Testis (tissue), 3 donors: ENCODE results near the gene MCF2L. TPM values are rescaled to one million over a fixed set of nuclear protein-coding genes. Genes with fewer than 3 reads are reported as not detected.
A peak's percentile ranks its signal among the peaks of the same experiment; 100 is the strongest.

Source experiments
- DNase-seq: peaks from one replicate; pipeline ENCODE4 v3.0.0-alpha.2; 2019
- H3K27ac ChIP-seq, 2 donors: fragments of 200-600 bp; sonication (generic); one replicate each; pipeline ENCODE4 v1.5.1; 2019
- H3K27me3 ChIP-seq: fragments of 200-600 bp; sonication (generic); one replicate; pipeline ENCODE4 v1.5.1; 2019
- H3K36me3 ChIP-seq: fragments of 200-600 bp; sonication (generic); one replicate; pipeline ENCODE4 v1.5.1; 2017; ENCODE audit warnings: low read depth; ENCODE audit errors: missing control alignments
- H3K4me1 ChIP-seq: fragments of 200-600 bp; sonication (generic); one replicate; pipeline ENCODE4 v1.5.1; 2019
- H3K4me3 ChIP-seq, 2 donors: fragments of 200-600 bp; sonication (generic); one replicate each; pipeline ENCODE4 v1.5.1; 2017 to 2019
- H3K9me3 ChIP-seq: fragments of 200-600 bp; sonication (generic); one replicate; pipeline ENCODE4 v1.5.1; 2017
- POLR2A ChIP-seq: fragments of 450-650 bp; IDR thresholded peaks from one replicate; pipeline ENCODE4 v1.6.1; 2017; ENCODE audit warnings: antibody characterized with exemption, mild to moderate bottlenecking, moderate library complexity
- WGBS, 2 donors: methylation state at CpG; one replicate each; pipeline ENCODE4 v1.1.5; 2018; 5-methylcytosine and 5-hydroxymethylcytosine counted together
- intact Hi-C: fragments of 100-400 bp; cut with DNase I; formaldehyde crosslinking; loops from one replicate; pipeline ENCODE4 v1.15.1; 2023; ENCODE audit warnings: low total_unique reads
- polyA plus RNA-seq: library from polyadenylated mRNA; stranded (reverse); fragments of 350-450 nt; fragmentation: Illumina TruSeq; extraction: RNeasy Lipid Tissue Mini Kit (QIAGEN cat#74804); gene quantifications from one replicate; pipeline ENCODE4 v1.2.3, GENCODE V29; 2014; ENCODE audit warnings: low read depth, low replicate concordance; ENCODE audit not compliant: insufficient read depth
- total RNA-seq, 2 donors: library from RNA; depleted of rRNA; stranded (reverse); fragments of >200 nt; gene quantifications; one replicate each; pipeline ENCODE4 v1.2.3, GENCODE V29; 2016
- TF ChIP-seq, protein P1 (sequence below), 3 experiments: fragments of 450-650 bp in 2 of 3; fragments of 200-600 bp in 1 of 3; sonication (generic) in 1 of 3; IDR thresholded peaks; one replicate each; pipeline ENCODE4 v1.5.1; 2016 to 2019; ENCODE audit warnings: antibody characterized with exemption in 3 of 3, mild to moderate bottlenecking in 2 of 3, moderate library complexity in 1 of 3

Gene MCF2L
- total and polyA plus RNA-seq, 3 donors from 2014 or later: 5.0 to 17.6 (median 14.6) TPM

DNA sequence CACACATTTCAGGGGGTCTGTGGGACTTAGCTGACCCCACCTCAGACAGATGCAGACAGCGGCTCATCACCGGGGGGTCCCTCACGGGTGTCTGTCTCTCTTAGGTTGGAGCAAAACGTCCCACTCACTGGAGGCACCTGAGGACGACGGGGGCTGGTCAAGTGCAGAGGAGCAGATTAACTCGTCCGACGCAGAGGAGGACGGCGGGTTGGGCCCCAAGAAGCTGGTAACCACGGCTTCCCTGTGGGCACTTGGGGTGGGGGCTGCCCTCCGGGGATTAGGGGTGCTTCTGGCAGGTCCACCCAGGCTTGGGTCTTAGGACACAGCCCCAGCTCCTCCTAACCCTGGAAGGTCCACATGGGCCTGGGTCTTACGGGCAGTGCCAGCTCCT, 125.4 kb downstream of the MCF2L start:
- Histone ChIP-seq H3K27me3 (no peaks in the 10 kb centered on the region), H3K9me3 (no peaks in the 10 kb centered on the region), H3K4me3 (no peak overlapping the region), H3K36me3 (no peaks in the 10 kb centered on the region), H3K4me1 (no peaks in the 10 kb centered on the region), H3K27ac (no peak overlapping the region)
- intact Hi-C loops: no loop called here
- WGBS, 2 donors: 75 to 89% methylated on average over 2 to 14 of the region's 14 CpGs
- no peak for DNase-seq
- TF ChIP-seq, protein P1, sequence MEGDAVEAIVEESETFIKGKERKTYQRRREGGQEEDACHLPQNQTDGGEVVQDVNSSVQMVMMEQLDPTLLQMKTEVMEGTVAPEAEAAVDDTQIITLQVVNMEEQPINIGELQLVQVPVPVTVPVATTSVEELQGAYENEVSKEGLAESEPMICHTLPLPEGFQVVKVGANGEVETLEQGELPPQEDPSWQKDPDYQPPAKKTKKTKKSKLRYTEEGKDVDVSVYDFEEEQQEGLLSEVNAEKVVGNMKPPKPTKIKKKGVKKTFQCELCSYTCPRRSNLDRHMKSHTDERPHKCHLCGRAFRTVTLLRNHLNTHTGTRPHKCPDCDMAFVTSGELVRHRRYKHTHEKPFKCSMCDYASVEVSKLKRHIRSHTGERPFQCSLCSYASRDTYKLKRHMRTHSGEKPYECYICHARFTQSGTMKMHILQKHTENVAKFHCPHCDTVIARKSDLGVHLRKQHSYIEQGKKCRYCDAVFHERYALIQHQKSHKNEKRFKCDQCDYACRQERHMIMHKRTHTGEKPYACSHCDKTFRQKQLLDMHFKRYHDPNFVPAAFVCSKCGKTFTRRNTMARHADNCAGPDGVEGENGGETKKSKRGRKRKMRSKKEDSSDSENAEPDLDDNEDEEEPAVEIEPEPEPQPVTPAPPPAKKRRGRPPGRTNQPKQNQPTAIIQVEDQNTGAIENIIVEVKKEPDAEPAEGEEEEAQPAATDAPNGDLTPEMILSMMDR (IDR thresholded peaks at IDR 0.05): no peak
- TF ChIP-seq POLR2A: no peak

DNA sequence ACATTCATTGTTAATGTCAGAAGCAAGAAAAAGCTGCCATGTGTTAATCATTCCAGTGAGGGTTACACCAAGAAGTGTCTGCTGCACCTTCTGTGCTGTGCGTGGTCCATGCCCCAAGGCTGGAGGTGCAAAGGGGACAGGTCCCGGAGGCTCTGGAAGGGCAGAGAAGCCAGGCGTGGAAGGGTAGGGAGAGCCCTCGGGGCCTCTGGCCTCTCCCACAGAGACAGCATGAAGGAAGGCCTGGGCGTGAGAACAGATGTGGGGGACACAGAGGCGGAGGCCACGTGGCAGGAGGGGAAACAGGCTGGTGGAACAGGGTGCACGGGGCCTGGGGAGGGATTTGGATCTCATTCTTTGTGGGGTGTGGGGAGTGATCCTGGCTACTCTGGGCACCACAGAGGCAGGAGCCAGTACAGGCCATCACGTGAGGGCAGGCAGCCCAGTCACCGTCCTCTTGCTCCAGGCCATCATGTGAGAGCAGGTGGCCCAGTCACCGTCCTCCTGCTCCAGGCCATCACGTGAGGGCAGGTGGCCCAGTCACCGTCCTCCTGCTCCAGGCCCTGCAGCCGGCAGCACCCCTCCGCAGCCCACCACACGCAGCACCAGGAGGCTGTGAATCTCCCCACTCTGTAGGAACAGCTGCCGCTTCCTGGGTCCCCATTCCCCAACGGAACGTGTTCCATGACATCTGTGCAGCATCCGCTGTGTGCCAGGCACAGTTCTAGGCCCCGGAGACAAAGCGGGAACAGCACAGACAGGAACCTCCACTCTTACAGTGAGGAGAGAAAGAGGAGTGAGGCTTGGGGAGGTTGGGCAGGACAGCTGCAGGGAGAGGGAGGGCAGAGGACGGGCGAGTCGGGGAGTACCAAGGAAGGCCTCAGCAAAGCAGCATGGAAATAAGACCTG, 126.4 kb downstream of the MCF2L start:
- Histone ChIP-seq H3K4me3 (peak overlapping the region in 1 of 2 donors; percentile 44), H3K4me1 (no peaks in the 10 kb centered on the region), H3K36me3 (no peaks in the 10 kb centered on the region), H3K9me3 (no peaks in the 10 kb centered on the region), H3K27ac (no peak overlapping the region), H3K27me3 (no peaks in the 10 kb centered on the region)
- intact Hi-C loops: no loop called here
- DNase-seq: no peak
- TF ChIP-seq POLR2A: no peak
- TF ChIP-seq, protein P1 (IDR thresholded peaks at IDR 0.05): no peak
- WGBS, 2 donors: 77 to 84% methylated on average over 17 to 25 of the region's 25 CpGs

DNA sequence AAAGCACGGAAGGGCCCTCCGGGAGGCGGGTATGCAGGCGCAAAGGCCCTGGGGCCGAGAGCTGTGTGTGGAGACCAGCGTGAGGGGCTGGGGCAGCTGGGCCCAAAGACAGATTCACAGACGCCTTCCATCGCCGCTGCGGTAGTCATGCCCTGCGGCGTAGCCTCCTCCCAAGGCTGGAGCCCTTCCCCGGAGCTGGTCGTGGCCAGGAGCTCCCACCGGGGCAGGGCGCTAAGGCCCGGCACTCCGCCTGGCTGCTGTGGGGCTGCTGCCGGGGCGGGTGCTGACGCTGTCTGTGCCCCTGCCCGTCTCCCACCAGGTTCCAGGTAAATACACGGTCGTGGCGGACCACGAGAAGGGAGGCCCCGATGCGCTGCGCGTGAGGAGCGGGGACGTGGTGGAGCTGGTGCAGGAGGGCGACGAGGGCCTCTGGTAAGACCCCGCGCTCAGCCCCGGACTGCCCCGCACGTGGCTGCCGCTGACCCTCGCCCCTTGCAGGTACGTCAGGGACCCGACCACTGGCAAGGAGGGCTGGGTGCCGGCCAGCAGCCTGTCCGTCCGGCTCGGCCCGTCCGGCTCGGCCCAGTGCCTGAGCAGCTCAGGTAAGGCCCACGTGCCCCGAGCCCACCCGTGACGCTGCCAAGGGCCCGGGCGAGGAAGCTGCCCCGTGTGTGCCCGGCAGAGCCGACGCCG, 127.2 kb downstream of the MCF2L start:
- Histone ChIP-seq H3K27me3 (no peaks in the 10 kb centered on the region), H3K36me3 (no peaks in the 10 kb centered on the region), H3K4me1 (no peaks in the 10 kb centered on the region), H3K9me3 (no peaks in the 10 kb centered on the region), H3K27ac (no peak overlapping the region), H3K4me3 (peak overlapping the region; percentile 29 to 44)
- DNase-seq: no peak
- no peak for TF ChIP-seq POLR2A
- TF ChIP-seq, protein P1 (IDR thresholded peaks at IDR 0.05): no peak
- WGBS, 2 donors: 75 to 82% methylated on average over 18 to 59 of the region's 61 CpGs
- intact Hi-C loops: no loop called here

DNA sequence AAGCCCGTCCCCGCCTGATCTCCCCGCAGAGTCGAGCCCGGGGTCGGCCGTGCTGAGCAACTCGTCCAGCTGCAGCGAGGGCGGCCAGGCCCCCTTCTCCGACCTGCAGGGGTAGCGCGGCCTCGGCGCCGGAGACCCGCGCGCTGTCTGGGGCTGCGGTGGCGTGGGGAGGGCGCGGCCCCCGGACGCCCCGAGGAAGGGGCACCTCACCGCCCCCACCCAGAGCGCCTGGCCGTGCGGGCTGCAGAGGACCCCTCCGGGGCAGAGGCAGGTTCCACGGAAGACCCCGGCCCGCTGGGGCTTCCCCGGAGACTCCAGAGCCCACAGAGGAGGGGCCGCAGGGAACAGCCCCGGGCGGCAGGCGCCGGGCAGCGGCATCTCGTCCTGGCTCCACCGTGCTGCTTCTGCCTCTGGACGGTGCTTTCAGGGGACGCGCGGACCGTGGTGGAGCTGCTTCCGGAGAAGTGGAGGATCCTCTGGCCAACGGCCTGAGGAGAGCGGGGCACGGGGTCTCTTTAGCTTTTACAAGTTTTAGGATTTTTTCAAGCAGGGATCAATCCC, 127.8 kb downstream of the MCF2L start:
- H3K9me3 ChIP-seq: no peaks in the 10 kb centered on the region
- 64 to 80% methylated on average over 11 to 52 of the region's 52 CpGs for WGBS, 2 donors
- intact Hi-C loops: no loop called here
- no peaks in the 10 kb centered on the region for H3K27me3 ChIP-seq
- H3K27ac ChIP-seq: no peak overlapping the region
- H3K4me3 ChIP-seq: peak overlapping the region; percentile 29 to 44
- H3K4me1 ChIP-seq: no peaks in the 10 kb centered on the region
- H3K36me3 ChIP-seq: no peaks in the 10 kb centered on the region
- no peak for DNase-seq
- TF ChIP-seq POLR2A: no peak
- TF ChIP-seq, protein P1 (IDR thresholded peaks at IDR 0.05): no peak
